ENCODE data around the gene HECTD4. TPM values are rescaled to one million over a fixed set of nuclear protein-coding genes. Genes with fewer than 3 reads are reported as not detected.

The HECTD4 gene
- total and polyA plus RNA-seq, 9 of the 15 experiments (the other 6 are each of a cell fraction or from before 2014, with no cell fraction given): 3.5 to 33.3 (median 13.5) TPM

DNA sequence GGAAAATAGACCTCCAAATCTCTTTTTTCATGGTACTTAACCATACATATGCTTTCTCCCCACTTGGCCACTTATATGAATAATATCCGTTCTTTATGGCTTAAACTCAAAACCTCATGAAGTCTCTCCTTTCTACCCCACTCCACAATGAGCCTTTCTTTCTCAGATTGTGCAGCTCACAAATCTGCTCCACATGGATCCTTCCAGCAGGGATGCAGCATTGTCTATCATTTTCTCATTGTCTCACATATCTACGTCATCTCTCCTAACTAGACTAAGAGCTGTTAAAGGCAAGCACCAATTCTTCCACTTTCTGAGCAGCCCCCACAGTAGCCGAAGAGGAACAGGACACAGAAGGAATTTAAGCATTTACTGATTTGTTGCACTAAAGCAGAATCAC, 106.4 kb downstream of the HECTD4 start (continued):
- TF ChIP-seq PRMT5 (CRISPR knock-in tag; IDR thresholded peaks at IDR 0.05): no peak

DNA sequence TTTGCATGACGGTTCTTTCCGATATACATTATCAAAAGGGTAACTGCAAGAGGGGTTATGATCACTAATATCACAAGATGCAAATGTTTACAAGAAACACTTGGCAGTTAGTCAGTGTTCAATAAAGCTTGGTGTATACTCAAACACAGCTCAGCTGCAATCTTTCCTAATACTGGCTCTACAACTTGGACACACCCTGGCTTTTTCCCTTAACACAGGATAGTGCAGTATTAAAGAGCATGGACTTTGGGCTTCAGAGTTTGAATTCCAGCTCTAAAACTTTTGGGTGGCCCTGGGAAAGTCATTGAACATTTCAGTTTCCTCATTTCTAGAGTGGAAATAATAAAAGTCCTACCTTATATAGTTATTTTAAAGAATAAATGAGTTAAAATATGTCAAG, 107.0 kb downstream of the HECTD4 start:
- ATAC-seq (no peak), DNase-seq (ENCODE audit: extremely low read depth in 1 of 4, low spot score in 3 of 4) (no peak), FAIRE-seq (no peak)
- Histone ChIP-seq H2AFZ (ENCODE audit: low read depth, low read length) (no peak overlapping the region), H3K9me1 (ENCODE audit: control insufficient read depth, insufficient read depth, low read length) (no peaks in the 10 kb centered on the region), H3K36me3 (ENCODE audit: control insufficient read depth, insufficient read depth, low read length) (peaks cover 43% of the 10 kb centered on the region), H3K9me3 (replicated peaks; ENCODE audit: control insufficient read depth, insufficient read depth, low read depth, low read length) (no peaks in the 10 kb centered on the region), H3K27me3 (ENCODE audit: control insufficient read depth in 2 of 2, insufficient read depth in 2 of 2, low read length in 2 of 2) (no peaks in the 10 kb centered on the region), H4K20me1 (replicated peaks; ENCODE audit: control insufficient read depth, insufficient read depth, low read length) (no peaks in the 10 kb centered on the region), H3K4me3 (no peak overlapping the region), H3K79me2 (ENCODE audit: control insufficient read depth, insufficient read depth, low read length) (no peaks in the 10 kb centered on the region), H3K27ac (ENCODE audit: extremely low read depth, low read depth, low read length) (no peak overlapping the region), H3K4me2 (ENCODE audit: insufficient read depth, low read length) (no peak overlapping the region), H3K4me1 (replicated peaks in 1 of 2; ENCODE audit: control insufficient read depth in 2 of 2, insufficient read depth in 2 of 2, low read length in 2 of 2) (no peaks in the 10 kb centered on the region; a peak in 1 of 5 replicates), H3K9ac (ENCODE audit: insufficient read depth in 1 of 2, low read depth in 2 of 2, low read length in 2 of 2) (no peak overlapping the region)
- TF ChIP-seq NR2F6 (CRISPR knock-in tag; IDR thresholded peaks at IDR 0.05) (no peak), GABPB1 (CRISPR knock-in tag; IDR thresholded peaks at IDR 0.05) (no peak), ZNF143 (CRISPR knock-in tag; IDR thresholded peaks at IDR 0.05) (no peak), ZNF717 (CRISPR knock-in tag; IDR thresholded peaks at IDR 0.05) (no peak), STAT5B (CRISPR knock-in tag; IDR thresholded peaks at IDR 0.05) (no peak), ADNP (tag; IDR thresholded peaks at IDR 0.05) (no peak), HNRNPL (IDR thresholded peaks at IDR 0.05; ENCODE audit: low read depth, low read length) (no peak)
- intact Hi-C loops (cut with micrococcal nuclease) (no loop called here), in situ Hi-C loops (cut with MboI) (no loop called here)
- CTCF ChIA-PET (ENCODE audit: low intra/inter-chr PET ratio): no interaction called here
- BruUV-seq (replicated peaks): no TSS peak
- 97% methylated on average over 2 of the region's 2 CpGs for WGBS (ENCODE audit: insufficient coverage, low coverage, missing lambda C conversion rate)
- POLR2A ChIA-PET: interaction anchor here (0.6 to 0.7 kb wide), 2 partner anchors 126 to 1995 kb away, joined by 3 read pairs; no protein-coding TSS in a partner anchor

All from K562 (cell line).